Mesendoderm (in vitro differentiated cells): ENCODE measurements around the gene HS6ST1.

ENCODE experiments used
- DNase-seq: peaks from one replicate; pipeline ENCODE4 v3.0.0; 2013
- H2AK5ac ChIP-seq: 2 replicates; pipeline ENCODE4 v1.6.1; 2013; ENCODE audit warnings: low read length, inconsistent platforms
- H2BK120ac ChIP-seq: 2 replicates; pipeline ENCODE4 v1.6.1; 2013; ENCODE audit warnings: low read depth, mild to moderate bottlenecking, low read length, moderate library complexity, mixed read lengths
- H2BK15ac ChIP-seq: replicated peaks from 2 replicates; pipeline ENCODE4 v1.6.1; 2013; ENCODE audit warnings: low read depth, mild to moderate bottlenecking, moderate library complexity
- H2BK5ac ChIP-seq: 2 replicates; pipeline ENCODE4 v1.6.1; 2013; ENCODE audit warnings: low read length, inconsistent platforms
- H3K18ac ChIP-seq: 2 replicates; pipeline ENCODE4 v1.6.1; 2013; ENCODE audit warnings: mild to moderate bottlenecking, low read length, mixed read lengths
- H3K23ac ChIP-seq: one replicate; pipeline ENCODE4 v1.6.1; 2013; ENCODE audit warnings: low read length
- H3K27ac ChIP-seq: 2 replicates; pipeline ENCODE4 v1.5.1; 2013; ENCODE audit warnings: low read depth, mild to moderate bottlenecking, inconsistent platforms, low read length, moderate library complexity
- H3K27me3 ChIP-seq: 2 replicates; pipeline ENCODE4 v1.6.1; 2013; ENCODE audit warnings: low read length, control low read depth, mild to moderate bottlenecking, inconsistent platforms; ENCODE audit not compliant: insufficient read depth, poor library complexity
- H3K36me3 ChIP-seq: 2 replicates; pipeline ENCODE4 v1.6.1; 2013; ENCODE audit warnings: low read length, inconsistent platforms; ENCODE audit not compliant: control insufficient read depth, insufficient read depth
- H3K4ac ChIP-seq: one replicate; pipeline ENCODE4 v1.6.1; 2013; ENCODE audit warnings: low read depth, mild to moderate bottlenecking, low read length, moderate library complexity
- H3K4me1 ChIP-seq: 2 replicates; pipeline ENCODE4 v1.6.1; 2013; ENCODE audit warnings: low read depth, low read length, inconsistent platforms; ENCODE audit not compliant: control insufficient read depth
- H3K4me2 ChIP-seq: 2 replicates; pipeline ENCODE4 v1.6.1; 2013; ENCODE audit warnings: low read length
- H3K4me3 ChIP-seq: 2 replicates; pipeline ENCODE4 v1.5.1; 2013; ENCODE audit warnings: mild to moderate bottlenecking, low read length
- H3K56ac ChIP-seq: one replicate; pipeline ENCODE4 v1.6.1; 2013; ENCODE audit warnings: low read length
- H3K79me1 ChIP-seq: 2 replicates; pipeline ENCODE4 v1.6.1; 2013; ENCODE audit warnings: low read length, inconsistent platforms
- H3K79me2 ChIP-seq: 2 replicates; pipeline ENCODE4 v1.6.1; 2013; ENCODE audit warnings: mild to moderate bottlenecking, low read length; ENCODE audit not compliant: control insufficient read depth, insufficient read depth
- H3K9ac ChIP-seq: 2 replicates; pipeline ENCODE4 v1.6.1; 2013; ENCODE audit warnings: low read length, inconsistent platforms
- H4K5ac ChIP-seq: one replicate; pipeline ENCODE4 v1.6.1; 2013; ENCODE audit warnings: low read length
- H4K8ac ChIP-seq: one replicate; pipeline ENCODE4 v1.6.1; 2013; ENCODE audit warnings: low read depth, mild to moderate bottlenecking, control low read depth, low read length, moderate library complexity
- WGBS: extraction: QIAGEN DNeasy Blood & Tissue Kit; methylation state at CpG from one replicate; pipeline ENCODE4 v1.1.7; 2013; ENCODE audit warnings: low lambda C conversion rate, missing lambda C conversion rate; ENCODE audit not compliant: insufficient coverage; ENCODE audit errors: extremely low coverage; 5-methylcytosine and 5-hydroxymethylcytosine counted together

The HS6ST1 gene

GRCh38 chr2:128263902-128264331 is 54.8 kb downstream of the HS6ST1 start:
- no peak overlapping the region for H3K4me3 ChIP-seq
- H3K4me1 ChIP-seq, result peaks cover 7% of the 10 kb centered on the region
- H4K5ac ChIP-seq, result no peak overlapping the region
- no peak overlapping the region for H4K8ac ChIP-seq
- H2BK120ac ChIP-seq, result no peak overlapping the region
- H3K9ac ChIP-seq, result no peak overlapping the region
- no peaks in the 10 kb centered on the region for H3K36me3 ChIP-seq
- no CpG with 5 or more reads among the region's 9 CpGs for WGBS
- H3K79me2 ChIP-seq, result no peaks in the 10 kb centered on the region
- no peak overlapping the region for H3K4ac ChIP-seq
- no peaks in the 10 kb centered on the region for H3K79me1 ChIP-seq
- H3K23ac ChIP-seq, result no peak overlapping the region
- H2BK15ac ChIP-seq, result no peak overlapping the region
- no peak overlapping the region for H3K56ac ChIP-seq
- H3K4me2 ChIP-seq, result no peak overlapping the region
- H3K27ac ChIP-seq, result no peak overlapping the region
- H2BK5ac ChIP-seq, result no peak overlapping the region
- DNase-seq, result no peak
- no peak overlapping the region for H3K18ac ChIP-seq
- H2AK5ac ChIP-seq, result no peak overlapping the region
- H3K27me3 ChIP-seq, result no peaks in the 10 kb centered on the region

GRCh38 chr2:128262315-128263253 is 56.1 kb downstream of the HS6ST1 start:
- H3K9ac ChIP-seq, result no peak overlapping the region
- no peaks in the 10 kb centered on the region for H3K79me2 ChIP-seq
- no peaks in the 10 kb centered on the region for H3K79me1 ChIP-seq
- H3K4ac ChIP-seq, result no peak overlapping the region
- H4K5ac ChIP-seq, result no peak overlapping the region
- no peak overlapping the region for H3K27ac ChIP-seq
- H3K4me1 ChIP-seq, result peaks cover 7% of the 10 kb centered on the region
- no peak overlapping the region for H3K56ac ChIP-seq
- H4K8ac ChIP-seq, result no peak overlapping the region
- no peak overlapping the region for H3K4me2 ChIP-seq
- H3K36me3 ChIP-seq, result no peaks in the 10 kb centered on the region
- H3K18ac ChIP-seq, result no peak overlapping the region
- WGBS, result no CpG with 5 or more reads among the region's 20 CpGs
- no peak overlapping the region for H2BK120ac ChIP-seq
- no peak overlapping the region for H2BK15ac ChIP-seq
- H2BK5ac ChIP-seq, result no peak overlapping the region
- H3K23ac ChIP-seq, result no peak overlapping the region
- DNase-seq, result no peak
- H3K27me3 ChIP-seq, result no peaks in the 10 kb centered on the region
- no peak overlapping the region for H2AK5ac ChIP-seq
- H3K4me3 ChIP-seq, result no peak overlapping the region

DNA sequence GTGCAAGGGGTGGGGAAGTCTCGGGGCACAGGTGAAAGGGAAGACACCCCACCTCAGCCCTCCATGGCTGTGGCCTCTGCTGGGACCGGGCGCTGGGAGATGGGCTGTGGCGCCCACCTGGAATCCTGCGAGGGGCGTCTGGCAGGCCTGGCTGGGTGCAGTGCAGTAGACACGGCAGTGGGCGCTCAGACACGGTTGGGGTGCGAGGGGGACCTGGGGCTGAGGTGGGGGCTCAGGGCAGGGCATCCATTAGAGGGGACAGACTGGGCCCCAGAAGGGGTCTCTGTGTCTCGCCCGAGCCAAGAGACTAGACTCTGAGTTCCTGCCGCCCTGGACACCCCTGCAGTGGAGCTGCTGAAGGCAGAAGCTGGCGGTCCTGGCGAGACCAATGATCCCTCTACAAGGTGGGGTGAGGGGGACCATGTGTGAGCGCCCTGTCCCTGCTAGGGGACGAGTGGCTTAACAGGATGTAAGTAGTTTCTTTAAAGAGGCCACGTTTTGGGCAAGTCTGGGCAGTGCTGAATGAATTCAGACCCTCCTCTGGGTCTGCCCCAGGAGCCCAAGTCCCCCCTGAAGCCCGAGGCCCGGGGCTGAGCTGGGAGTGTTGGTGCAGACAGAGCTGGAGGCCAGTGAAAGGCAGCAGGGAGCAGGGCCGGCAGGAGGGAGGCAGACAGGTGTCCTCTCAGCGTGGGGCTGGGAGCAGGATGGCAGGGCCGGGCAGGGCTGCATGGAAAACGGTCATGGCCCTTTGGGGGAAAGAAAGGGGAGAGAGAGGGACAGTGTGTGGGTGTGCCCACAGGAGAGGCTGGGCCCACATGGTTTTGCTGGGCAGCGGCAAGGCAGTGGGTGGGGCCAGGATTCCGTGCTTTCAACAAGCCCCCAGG is 57.2 kb downstream of the HS6ST1 start:
- Histone ChIP-seq H3K79me2 (no peaks in the 10 kb centered on the region), H3K4me1 (peaks cover 7% of the 10 kb centered on the region), H3K56ac (peak overlapping the region; percentile 66), H3K4me3 (no peak overlapping the region), H2BK5ac (no peak overlapping the region), H3K4me2 (no peak overlapping the region), H3K23ac (peak overlapping the region; percentile 95), H4K5ac (no peak overlapping the region), H3K27ac (peak overlapping the region; percentile 61), H3K4ac (peak overlapping the region; percentile 76), H2BK120ac (peak overlapping the region; percentile 56), H2BK15ac (no peak overlapping the region), H3K27me3 (no peaks in the 10 kb centered on the region), H2AK5ac (no peak overlapping the region), H4K8ac (no peak overlapping the region), H3K36me3 (no peaks in the 10 kb centered on the region), H3K79me1 (no peaks in the 10 kb centered on the region), H3K9ac (peak overlapping the region; percentile 31), H3K18ac (peak overlapping the region; percentile 53)
- DNase-seq, result no peak
- WGBS, result no CpG with 5 or more reads among the region's 26 CpGs

- Histone ChIP-seq H2BK120ac (no peak overlapping the region), H3K27ac (peak overlapping the region; percentile 61), H3K4me3 (no peak overlapping the region), H2BK5ac (no peak overlapping the region), H3K4me2 (no peak overlapping the region), H4K8ac (no peak overlapping the region), H3K9ac (peak overlapping the region; percentile 31), H3K4me1 (peaks cover 7% of the 10 kb centered on the region), H3K79me2 (no peaks in the 10 kb centered on the region), H3K56ac (peak overlapping the region; percentile 66), H2BK15ac (no peak overlapping the region), H3K23ac (no peak overlapping the region), H3K4ac (no peak overlapping the region), H3K36me3 (no peaks in the 10 kb centered on the region), H3K79me1 (no peaks in the 10 kb centered on the region), H2AK5ac (no peak overlapping the region), H3K27me3 (no peaks in the 10 kb centered on the region), H3K18ac (peak overlapping the region; percentile 53), H4K5ac (no peak overlapping the region)
- WGBS, result no CpG with 5 or more reads among the region's 24 CpGs
- DNase-seq, result peak; percentile 94
These were observed 58.2 kb downstream of the HS6ST1 start for GRCh38 chr2:128260239-128261138.

- no peaks in the 10 kb centered on the region for H3K36me3 ChIP-seq
- H2AK5ac ChIP-seq, result no peak overlapping the region
- no peak overlapping the region for H3K4me2 ChIP-seq
- H3K23ac ChIP-seq, result no peak overlapping the region
- no peak overlapping the region for H4K8ac ChIP-seq
- H4K5ac ChIP-seq, result no peak overlapping the region
- no peak overlapping the region for H2BK5ac ChIP-seq
- no peak overlapping the region for H3K4me3 ChIP-seq
- no peak overlapping the region for H3K4ac ChIP-seq
- H3K79me2 ChIP-seq, result no peaks in the 10 kb centered on the region
- no peak overlapping the region for H2BK120ac ChIP-seq
- H3K18ac ChIP-seq, result no peak overlapping the region
- H2BK15ac ChIP-seq, result no peak overlapping the region
- peak; percentile 48 for DNase-seq
- H3K4me1 ChIP-seq, result peaks cover 7% of the 10 kb centered on the region
- no peak overlapping the region for H3K9ac ChIP-seq
- no peaks in the 10 kb centered on the region for H3K79me1 ChIP-seq
- H3K27me3 ChIP-seq, result no peaks in the 10 kb centered on the region
- no CpG with 5 or more reads among the region's 5 CpGs for whole genome bisulfite sequencing
- no peak overlapping the region for H3K27ac ChIP-seq
- H3K56ac ChIP-seq, result no peak overlapping the region
These were observed 59.1 kb downstream of the HS6ST1 start for GRCh38 chr2:128259585-128259984.
